MCF 10A (cell line): ENCODE results near the gene SNAP47. TPM values are rescaled to one million over a fixed set of nuclear protein-coding genes. Genes with fewer than 3 reads are reported as not detected.

Source experiments
- BruUV-seq: library from RNA; stranded (reverse); fragments of 400-500 nt; replicated peaks from 2 replicates; lab custom pipeline; 2021; lab: Mats Ljungman, UMichigan
- CTCF ChIA-PET: fragments of 300-600 bp; sonication (Branson Sonifier 250); formaldehyde crosslinking; extraction: SDS; loops from one replicate; lab custom pipeline; 2021; ENCODE audit warnings: antibody characterized with exemption, inconsistent platforms; lab: Yijun Ruan, JAX
- POLR2A ChIA-PET: fragments of 300-600, 350-650 bp; sonication (Branson Sonifier 250); formaldehyde crosslinking; extraction: SDS; loops from one replicate; lab custom pipeline; 2020; ENCODE audit warnings: antibody characterized with exemption, inconsistent platforms; lab: Yijun Ruan, JAX
- DNase-seq: peaks from one replicate; pipeline ENCODE4 v3.0.0-alpha.2; 2018; ENCODE audit not compliant: unreplicated experiment
- H3K27ac Mint-ChIP-seq: one replicate; pipeline ENCODE4 v1.8.0; 2022; ENCODE audit warnings: mild to moderate bottlenecking, low read depth, mixed read lengths; ENCODE audit not compliant: unreplicated experiment
- H3K27me3 Mint-ChIP-seq: one replicate; pipeline ENCODE4 v1.8.0; 2022; ENCODE audit warnings: mixed read lengths; ENCODE audit not compliant: insufficient read depth, unreplicated experiment
- H3K36me3 Mint-ChIP-seq: one replicate; pipeline ENCODE4 v1.8.0; 2022; ENCODE audit warnings: mild to moderate bottlenecking, moderate library complexity, mixed read lengths; ENCODE audit not compliant: insufficient read depth, unreplicated experiment
- H3K4me1 Mint-ChIP-seq: one replicate; pipeline ENCODE4 v1.8.0; 2022; ENCODE audit warnings: mixed read lengths; ENCODE audit not compliant: insufficient read depth, unreplicated experiment
- H3K4me3 Mint-ChIP-seq: one replicate; pipeline ENCODE4 v1.8.0; 2022; ENCODE audit warnings: mild to moderate bottlenecking, moderate library complexity, mixed read lengths; ENCODE audit not compliant: unreplicated experiment
- H3K9me3 Mint-ChIP-seq: one replicate; pipeline ENCODE4 v1.8.0; 2022; ENCODE audit warnings: mixed read lengths; ENCODE audit not compliant: unreplicated experiment
- CTCF ChIP-seq: fragments of 200-600 bp; IDR thresholded peaks from one replicate; pipeline ENCODE4 v1.8.0; 2022; ENCODE audit warnings: antibody characterized with exemption, mild to moderate bottlenecking; ENCODE audit not compliant: unreplicated experiment
- intact Hi-C: fragments of 100-400 bp; cut with micrococcal nuclease; formaldehyde crosslinking; loops from 2 replicates; pipeline ENCODE4 v1.14.1; 2022
- total RNA-seq: library from RNA; stranded (reverse); gene quantifications from 2 replicates; pipeline ENCODE4 v1.2.3, GENCODE V29; 2022

The SNAP47 gene
- total RNA-seq, 1 experiment from 2014 or later = 44.0 TPM

- intact Hi-C loops = no loop called here
Observed at GRCh38 chr1:227731241-227731677, 4.0 kb upstream of the SNAP47 start.

GRCh38 chr1:227731696-227732585 is 3.3 kb upstream of the SNAP47 start:
- BruUV-seq = no TSS peak
- POLR2A ChIA-PET = interaction anchor here (1.2 kb wide), 1 partner anchor 26 kb away, joined by 3 read pairs; no protein-coding TSS in a partner anchor
- Mint-ChIP-seq H3K9me3 (no peaks in the 10 kb centered on the region), H3K27me3 (no peaks in the 10 kb centered on the region), H3K4me3 (peak overlapping the region; percentile 95), H3K27ac (no peak overlapping the region), H3K4me1 (peaks cover 48% of the 10 kb centered on the region), H3K36me3 (peaks cover 63% of the 10 kb centered on the region)
- CTCF ChIA-PET = interaction anchor here (0.5 kb wide), 2 partner anchors 334 to 552 kb away, joined by 4 to 5 read pairs; no protein-coding TSS in a partner anchor
- no peak for TF ChIP-seq CTCF
- DNase-seq = no peak
- intact Hi-C loops = no loop called here

More at GRCh38 chr1:227731241-227731677, 4.0 kb upstream of the SNAP47 start:
- no peak overlapping the region for H3K27ac Mint-ChIP-seq
- peaks cover 61% of the 10 kb centered on the region for H3K36me3 Mint-ChIP-seq
- H3K27me3 Mint-ChIP-seq = no peaks in the 10 kb centered on the region
- BruUV-seq = no TSS peak
- ChIA-PET POLR2A (interaction anchor here (1.2 to 2.3 kb wide), 2 partner anchors 27 to 167 kb away, joined by 3 to 6 read pairs; partner anchors contain the start of gene ZNF678), CTCF (interaction anchor here (0.5 to 2.7 kb wide), 2 partner anchors 28 to 335 kb away, joined by 5 to 12 read pairs; no protein-coding TSS in a partner anchor)
- TF ChIP-seq CTCF = no peak
- H3K4me1 Mint-ChIP-seq = peaks cover 48% of the 10 kb centered on the region
- DNase-seq = no peak
- H3K4me3 Mint-ChIP-seq = no peak overlapping the region
- no peaks in the 10 kb centered on the region for H3K9me3 Mint-ChIP-seq

- H3K27me3 Mint-ChIP-seq = no peaks in the 10 kb centered on the region
- CTCF ChIA-PET = interaction anchor here (0.5 kb wide), 1 partner anchor 553 kb away, joined by 4 read pairs; no protein-coding TSS in a partner anchor
- TF ChIP-seq CTCF = no peak
- intact Hi-C loops = no loop called here
- no peaks in the 10 kb centered on the region for H3K9me3 Mint-ChIP-seq
- peak overlapping the region; percentile 93 for H3K27ac Mint-ChIP-seq
- no peak for DNase-seq
- no TSS peak for BruUV-seq
- peaks cover 46% of the 10 kb centered on the region for H3K4me1 Mint-ChIP-seq
- peak overlapping the region; percentile 95 for H3K4me3 Mint-ChIP-seq
- POLR2A ChIA-PET = no interaction called here
- H3K36me3 Mint-ChIP-seq = peaks cover 62% of the 10 kb centered on the region
Observed at GRCh38 chr1:227732586-227733308, 2.5 kb upstream of the SNAP47 start.
